GDM1 (cell line): ENCODE measurements around the gene AMIGO3.

Experiments used
- DNase-seq: peaks from one replicate; lab custom pipeline; 2025; lab: John Stamatoyannopoulos, UW

Gene AMIGO3

GRCh38 chr3:49724586-49724985, 5.1 kb upstream of the AMIGO3 start:
- DNase-seq = no peak

GRCh38 chr3:49723628-49724551, 4.4 kb upstream of the AMIGO3 start, which contains the start of gene GMPPB:
GMPPB (minus strand) TSS chr3:49723951; CDS start chr3:49723726, 225 bp downstream.
- DNase-seq = peak; percentile 97

GRCh38 chr3:49723296-49723627, 3.8 kb upstream of the AMIGO3 start:
- DNase-seq = no peak

GRCh38 chr3:49722896-49723295, 3.4 kb upstream of the AMIGO3 start:
- no peak for DNase-seq

- DNase-seq = no peak
Measured at GRCh38 chr3:49721896-49722781, 2.7 kb upstream of the AMIGO3 start.

GRCh38 chr3:49721596-49721895, 2.1 kb upstream of the AMIGO3 start:
- DNase-seq = no peak

- DNase-seq = no peak
Measured at GRCh38 chr3:49720855-49721595, 1.5 kb upstream of the AMIGO3 start.

- no peak for DNase-seq
Measured at GRCh38 chr3:49718858-49719213, 648 bp downstream of the AMIGO3 start.

GRCh38 chr3:49717959-49718857, 1.3 kb downstream of the AMIGO3 start:
- no peak for DNase-seq

GRCh38 chr3:49717211-49717958, 2.1 kb downstream of the AMIGO3 start:
- DNase-seq = no peak

- DNase-seq = no peak
Measured at GRCh38 chr3:49716691-49717210, 2.7 kb downstream of the AMIGO3 start.

- DNase-seq = no peak
Measured at GRCh38 chr3:49716169-49716568, 3.3 kb downstream of the AMIGO3 start.

GRCh38 chr3:49715611-49716121, 3.8 kb downstream of the AMIGO3 start:
- no peak for DNase-seq

GRCh38 chr3:49714728-49715550, 4.5 kb downstream of the AMIGO3 start:
- DNase-seq = no peak

GRCh38 chr3:49713336-49714105, 6.0 kb downstream of the AMIGO3 start:
- no peak for DNase-seq

- DNase-seq = no peak
Measured at GRCh38 chr3:49712631-49713317, 6.7 kb downstream of the AMIGO3 start.

- no peak for DNase-seq
Measured at GRCh38 chr3:49712166-49712565, 7.3 kb downstream of the AMIGO3 start.

GRCh38 chr3:49711489-49711888, 8.0 kb downstream of the AMIGO3 start:
- DNase-seq = no peak
